Neural crest cell (in vitro differentiated cells): Measurements from ENCODE around the gene ST3GAL3. TPM values are rescaled to one million over a fixed set of nuclear protein-coding genes. Genes with fewer than 3 reads are reported as not detected.

Experiments used
- DNase-seq: peaks from one replicate; pipeline ENCODE4 v3.0.0; 2021; ENCODE audit warnings: low read depth, mixed read lengths, low spot score
- H3K27ac Mint-ChIP-seq: one replicate; pipeline ENCODE4 v1.8.0; 2021; ENCODE audit warnings: mild to moderate bottlenecking, mixed read lengths; ENCODE audit not compliant: unreplicated experiment
- H3K27me3 Mint-ChIP-seq: 2 replicates; pipeline ENCODE4 v1.8.0; 2021; ENCODE audit warnings: low read depth, mild to moderate bottlenecking, mixed read lengths
- H3K36me3 Mint-ChIP-seq: 2 replicates; pipeline ENCODE4 v1.8.0; 2021; ENCODE audit warnings: low read depth, mild to moderate bottlenecking, mixed read lengths
- H3K4me1 Mint-ChIP-seq: 2 replicates; pipeline ENCODE4 v1.8.0; 2021; ENCODE audit warnings: mixed read lengths
- H3K4me3 Mint-ChIP-seq: one replicate; pipeline ENCODE4 v1.8.0; 2021; ENCODE audit warnings: mild to moderate bottlenecking, mixed read lengths
- H3K9me3 Mint-ChIP-seq: 2 replicates; pipeline ENCODE4 v1.8.0; 2021; ENCODE audit warnings: mixed read lengths
- CTCF ChIP-seq: fragments of 200-600 bp; sonication (generic); conservative IDR thresholded peaks from 2 replicates; pipeline ENCODE4 v1.5.0; 2021; ENCODE audit warnings: antibody characterized with exemption, mild to moderate bottlenecking
- total RNA-seq: library from RNA; stranded (reverse); gene quantifications from 2 replicates; pipeline ENCODE4 v1.2.1, GENCODE V29; 2021

The ST3GAL3 gene
- total RNA-seq, 1 donor from 2014 or later, result 37.4 TPM

GRCh38 chr1:43938892-43939587 is 231.7 kb downstream of the ST3GAL3 start:
- Mint-ChIP-seq H3K4me3 (no peak overlapping the region), H3K9me3 (no peaks in the 10 kb centered on the region), H3K4me1 (peaks cover 5% of the 10 kb centered on the region), H3K27me3 (peaks cover 40% of the 10 kb centered on the region), H3K27ac (no peak overlapping the region), H3K36me3 (no peaks in the 10 kb centered on the region)
- TF ChIP-seq CTCF, result no peak
- no peak for DNase-seq

- peaks cover 9% of the 10 kb centered on the region for H3K4me1 Mint-ChIP-seq
- no peaks in the 10 kb centered on the region for H3K36me3 Mint-ChIP-seq
- H3K9me3 Mint-ChIP-seq, result no peaks in the 10 kb centered on the region
- no peak overlapping the region for H3K4me3 Mint-ChIP-seq
- no peak for DNase-seq
- H3K27me3 Mint-ChIP-seq, result peaks cover 17% of the 10 kb centered on the region
- H3K27ac Mint-ChIP-seq, result no peak overlapping the region
- TF ChIP-seq CTCF, result no peak
These were observed 235.1 kb downstream of the ST3GAL3 start for GRCh38 chr1:43942411-43942810.

GRCh38 chr1:43944860-43945259 is 237.5 kb downstream of the ST3GAL3 start:
- no peaks in the 10 kb centered on the region for H3K9me3 Mint-ChIP-seq
- TF ChIP-seq CTCF, result no peak
- H3K27me3 Mint-ChIP-seq, result peaks cover 2% of the 10 kb centered on the region
- H3K4me3 Mint-ChIP-seq, result no peak overlapping the region
- H3K36me3 Mint-ChIP-seq, result no peaks in the 10 kb centered on the region
- DNase-seq, result no peak
- peaks cover 23% of the 10 kb centered on the region for H3K4me1 Mint-ChIP-seq
- H3K27ac Mint-ChIP-seq, result no peak overlapping the region

GRCh38 chr1:43945674-43946235 is 238.4 kb downstream of the ST3GAL3 start:
- Mint-ChIP-seq H3K27ac (no peak overlapping the region), H3K9me3 (no peaks in the 10 kb centered on the region), H3K36me3 (peaks cover 4% of the 10 kb centered on the region), H3K27me3 (no peaks in the 10 kb centered on the region), H3K4me1 (peaks cover 29% of the 10 kb centered on the region), H3K4me3 (peak overlapping the region; percentile 86)
- no peak for TF ChIP-seq CTCF
- no peak for DNase-seq

GRCh38 chr1:43946236-43947060 is 239.1 kb downstream of the ST3GAL3 start, which contains the start of gene IPO13:
IPO13 (plus strand) TSS chr1:43946950; CDS start chr1:43947601, 651 bp downstream.
- no peaks in the 10 kb centered on the region for H3K9me3 Mint-ChIP-seq
- peak; percentile 73 for TF ChIP-seq CTCF
- peak; percentile 95 for DNase-seq
- H3K4me1 Mint-ChIP-seq, result peaks cover 33% of the 10 kb centered on the region
- peak within 1 kb of the TSS; percentile 86 for H3K4me3 Mint-ChIP-seq
- H3K27ac Mint-ChIP-seq, result peak within 1 kb of the TSS; percentile 99
- H3K36me3 Mint-ChIP-seq, result peaks cover 4% of the 10 kb centered on the region
- no peaks in the 10 kb centered on the region for H3K27me3 Mint-ChIP-seq
